KMS-11 (cell line): ENCODE measurements around the gene BCL2L1.

Source experiments
- H2AFZ ChIP-seq: fragments of 200-600 bp; sonication (generic); 2 replicates; pipeline ENCODE4 v1.6.1; 2016; ENCODE audit warnings: antibody characterized with exemption, mixed run types, low read depth
- H3K27ac ChIP-seq: fragments of 200-600 bp; sonication (generic); 2 replicates; pipeline ENCODE4 v1.6.1; 2016; ENCODE audit warnings: mild to moderate bottlenecking, mixed run types
- H3K27me3 ChIP-seq: fragments of 200-600 bp; sonication (generic); 2 replicates; pipeline ENCODE4 v1.6.1; 2017; ENCODE audit warnings: mild to moderate bottlenecking, low read depth, mixed run types, moderate library complexity; ENCODE audit not compliant: insufficient read depth
- H3K36me3 ChIP-seq: fragments of 200-600 bp; sonication (generic); 2 replicates; pipeline ENCODE4 v1.6.1; 2017; ENCODE audit warnings: mild to moderate bottlenecking, mixed run types; ENCODE audit not compliant: insufficient read depth
- H3K4me1 ChIP-seq: fragments of 200-600 bp; sonication (generic); 2 replicates; pipeline ENCODE4 v1.6.1; 2016; ENCODE audit warnings: mild to moderate bottlenecking, low read depth, mixed run types; ENCODE audit not compliant: poor library complexity, severe bottlenecking
- H3K4me2 ChIP-seq: fragments of 200-600 bp; sonication (generic); 2 replicates; pipeline ENCODE4 v1.7.0; 2016; ENCODE audit warnings: mild to moderate bottlenecking, mixed run types
- H3K4me3 ChIP-seq: fragments of 200-600 bp; sonication (generic); IDR thresholded peaks from 2 replicates; pipeline ENCODE4 v1.6.1; 2017; ENCODE audit warnings: low read depth, low read length, mixed read lengths; ENCODE audit not compliant: insufficient read depth
- H3K79me2 ChIP-seq: fragments of 200-600 bp; sonication (generic); 2 replicates; pipeline ENCODE4 v1.6.1; 2016; ENCODE audit warnings: low read depth, mixed run types; ENCODE audit not compliant: insufficient read depth
- H3K9ac ChIP-seq: fragments of 200-600 bp; sonication (generic); 2 replicates; pipeline ENCODE4 v1.6.1; 2016; ENCODE audit warnings: mild to moderate bottlenecking, mixed run types
- H4K20me1 ChIP-seq: fragments of 200-600 bp; sonication (generic); 2 replicates; pipeline ENCODE4 v1.6.1; 2016; ENCODE audit warnings: mild to moderate bottlenecking, mixed run types; ENCODE audit not compliant: insufficient read depth
- CTCF ChIP-seq: fragments of 200-600 bp; sonication (generic); conservative IDR thresholded peaks from 2 replicates; pipeline ENCODE4 v1.6.1; 2017; ENCODE audit warnings: low read depth, mild to moderate bottlenecking, antibody characterized with exemption, low read length, moderate library complexity, mixed read lengths

The BCL2L1 gene

GRCh38 chr20:31764641-31765305, 42.1 kb upstream of the BCL2L1 start:
- H3K79me2 ChIP-seq, result peaks cover 23% of the 10 kb centered on the region; the same call in 1 of the 2 replicates
- no peaks in the 10 kb centered on the region for H3K27me3 ChIP-seq
- peaks cover 22% of the 10 kb centered on the region; the same call in 1 of the 2 replicates for H3K36me3 ChIP-seq
- H2AFZ ChIP-seq, result no peak overlapping the region
- no peak overlapping the region for H3K4me2 ChIP-seq
- H3K4me1 ChIP-seq, result peaks cover 9% of the 10 kb centered on the region
- no peaks in the 10 kb centered on the region for H4K20me1 ChIP-seq
- no peak overlapping the region for H3K4me3 ChIP-seq
- no peak overlapping the region for H3K9ac ChIP-seq
- no peak for TF ChIP-seq CTCF
- no peak overlapping the region for H3K27ac ChIP-seq

- Histone ChIP-seq H3K27me3 (no peaks in the 10 kb centered on the region), H3K4me1 (no peaks in the 10 kb centered on the region), H3K27ac (peak overlapping the region; percentile 9; the same call in 1 of the 2 replicates), H3K36me3 (peaks cover 8% of the 10 kb centered on the region; the same call in 1 of the 2 replicates), H3K4me2 (no peak overlapping the region), H4K20me1 (0 out of 2 replicates have a peak, but pooled peaks cover 5% of the 10 kb centered on the region), H2AFZ (no peak overlapping the region), H3K4me3 (no peak overlapping the region), H3K79me2 (peaks cover 38% of the 10 kb centered on the region; the same call in 1 of the 2 replicates), H3K9ac (no peak overlapping the region)
- TF ChIP-seq CTCF, result no peak
Measured at GRCh38 chr20:31760519-31761240, 38.0 kb upstream of the BCL2L1 start.

- Histone ChIP-seq H3K9ac (no peak overlapping the region), H3K27ac (peak overlapping the region; percentile 9; the same call in 1 of the 2 replicates), H3K27me3 (no peaks in the 10 kb centered on the region), H3K79me2 (peaks cover 44% of the 10 kb centered on the region; the same call in 1 of the 2 replicates), H2AFZ (no peak overlapping the region), H3K4me2 (no peak overlapping the region), H3K4me1 (no peaks in the 10 kb centered on the region), H3K36me3 (peaks cover 8% of the 10 kb centered on the region; the same call in 1 of the 2 replicates), H4K20me1 (0 out of 2 replicates have a peak, but pooled peaks cover 5% of the 10 kb centered on the region), H3K4me3 (no peak overlapping the region)
- no peak for TF ChIP-seq CTCF
Measured at GRCh38 chr20:31759836-31760518, 37.3 kb upstream of the BCL2L1 start.

GRCh38 chr20:31758991-31759390, 36.3 kb upstream of the BCL2L1 start:
- H3K4me1 ChIP-seq, result no peaks in the 10 kb centered on the region
- no peak overlapping the region for H3K4me3 ChIP-seq
- peaks cover 8% of the 10 kb centered on the region; the same call in 1 of the 2 replicates for H3K36me3 ChIP-seq
- no peak overlapping the region for H3K27ac ChIP-seq
- H3K4me2 ChIP-seq, result no peak overlapping the region
- no peak overlapping the region for H2AFZ ChIP-seq
- H3K79me2 ChIP-seq, result peaks cover 54% of the 10 kb centered on the region
- H3K9ac ChIP-seq, result no peak overlapping the region
- H4K20me1 ChIP-seq, result 0 out of 2 replicates have a peak, but pooled peaks cover 5% of the 10 kb centered on the region
- no peak for TF ChIP-seq CTCF
- no peaks in the 10 kb centered on the region for H3K27me3 ChIP-seq
